ENCODE data around the gene VWA3B.

DNA sequence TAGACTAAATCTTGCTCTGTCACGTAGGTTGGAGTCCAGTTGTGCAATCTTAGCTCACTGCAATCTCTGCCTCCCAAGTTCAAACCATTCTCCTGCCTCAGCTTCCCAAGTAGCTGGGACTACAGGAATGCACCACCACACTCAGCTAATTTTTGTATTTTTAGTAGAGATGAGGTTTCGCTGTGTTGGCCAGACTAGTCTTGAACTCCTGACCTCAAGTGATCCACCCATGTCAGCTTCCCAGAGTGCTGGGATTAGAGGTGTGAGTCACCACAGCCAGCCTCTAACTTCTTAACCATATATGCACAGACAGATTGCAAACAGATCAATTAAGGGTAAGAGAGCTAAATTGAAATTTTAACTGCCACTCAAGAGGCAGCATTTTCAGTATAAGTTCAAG, 237.2 kb downstream of the VWA3B start:
- TF ChIP-seq, protein P1, sequence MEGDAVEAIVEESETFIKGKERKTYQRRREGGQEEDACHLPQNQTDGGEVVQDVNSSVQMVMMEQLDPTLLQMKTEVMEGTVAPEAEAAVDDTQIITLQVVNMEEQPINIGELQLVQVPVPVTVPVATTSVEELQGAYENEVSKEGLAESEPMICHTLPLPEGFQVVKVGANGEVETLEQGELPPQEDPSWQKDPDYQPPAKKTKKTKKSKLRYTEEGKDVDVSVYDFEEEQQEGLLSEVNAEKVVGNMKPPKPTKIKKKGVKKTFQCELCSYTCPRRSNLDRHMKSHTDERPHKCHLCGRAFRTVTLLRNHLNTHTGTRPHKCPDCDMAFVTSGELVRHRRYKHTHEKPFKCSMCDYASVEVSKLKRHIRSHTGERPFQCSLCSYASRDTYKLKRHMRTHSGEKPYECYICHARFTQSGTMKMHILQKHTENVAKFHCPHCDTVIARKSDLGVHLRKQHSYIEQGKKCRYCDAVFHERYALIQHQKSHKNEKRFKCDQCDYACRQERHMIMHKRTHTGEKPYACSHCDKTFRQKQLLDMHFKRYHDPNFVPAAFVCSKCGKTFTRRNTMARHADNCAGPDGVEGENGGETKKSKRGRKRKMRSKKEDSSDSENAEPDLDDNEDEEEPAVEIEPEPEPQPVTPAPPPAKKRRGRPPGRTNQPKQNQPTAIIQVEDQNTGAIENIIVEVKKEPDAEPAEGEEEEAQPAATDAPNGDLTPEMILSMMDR (optimal IDR thresholded peaks at IDR 0.05 in 1 of 3, IDR thresholded peaks at IDR 0.05 in 1 of 3, conservative IDR thresholded peaks at IDR 0.05 in 1 of 3; ENCODE audit: extremely low read depth in 1 of 3, insufficient read depth in 2 of 3, low read length in 3 of 3): no peak
- TF ChIP-seq EZH2 (IDR thresholded peaks at IDR 0.05; ENCODE audit: low read length): no peak

All from keratinocyte (primary cell).